DOHH2 (cell line): ENCODE measurements around the gene C19orf18.

Experiments
- H3F3A ChIP-seq: fragments of 200-600 bp; sonication (generic), shearing (Covaris generic); 2 replicates; pipeline ENCODE4 v1.6.0; 2016; ENCODE audit warnings: antibody characterized with exemption, mild to moderate bottlenecking; ENCODE audit not compliant: control insufficient read depth, insufficient read depth
- H3K27ac ChIP-seq: fragments of 200-600 bp; sonication (generic); 2 replicates; pipeline ENCODE4 v1.5.1; 2014; ENCODE audit warnings: low read depth, mild to moderate bottlenecking, low read length, moderate library complexity
- H3K27me3 ChIP-seq: fragments of 200-600 bp; sonication (generic); 2 replicates; pipeline ENCODE4 v1.6.1; 2014; ENCODE audit warnings: mild to moderate bottlenecking, low read length, mixed read lengths; ENCODE audit not compliant: control insufficient read depth
- H3K36me3 ChIP-seq: fragments of 200-600 bp; sonication (generic); 2 replicates; pipeline ENCODE4 v1.6.1; 2014; ENCODE audit warnings: mild to moderate bottlenecking, low read length, moderate library complexity, mixed read lengths; ENCODE audit not compliant: control insufficient read depth
- H3K4me1 ChIP-seq: fragments of 200-600 bp; sonication (generic); 2 replicates; pipeline ENCODE4 v1.6.1; 2014; ENCODE audit warnings: mild to moderate bottlenecking, low read length, mixed read lengths; ENCODE audit not compliant: control insufficient read depth
- H3K4me2 ChIP-seq: fragments of 200-600 bp; sonication (generic); 2 replicates; pipeline ENCODE4 v1.6.0; 2014; ENCODE audit warnings: mild to moderate bottlenecking, low read length, moderate library complexity
- H3K4me3 ChIP-seq: fragments of 200-600 bp; sonication (generic); 2 replicates; pipeline ENCODE4 v1.5.1; 2014; ENCODE audit warnings: mild to moderate bottlenecking, low read length, mixed read lengths
- H3K79me2 ChIP-seq: fragments of 200-600 bp; sonication (generic); 2 replicates; pipeline ENCODE4 v1.6.1; 2014; ENCODE audit warnings: mild to moderate bottlenecking, low read length, mixed read lengths; ENCODE audit not compliant: control insufficient read depth
- H3K9me2 ChIP-seq: fragments of 200-600 bp; sonication (generic); replicated peaks from 2 replicates; pipeline ENCODE4 v1.6.1; 2014; ENCODE audit warnings: mild to moderate bottlenecking, low read length, mixed read lengths; ENCODE audit not compliant: control insufficient read depth
- H3K9me3 ChIP-seq: fragments of 200-600 bp; sonication (generic); 2 replicates; pipeline ENCODE4 v1.6.1; 2014; ENCODE audit warnings: antibody characterized with exemption, low read length, mixed read lengths; ENCODE audit not compliant: control insufficient read depth, insufficient read depth
- H4K20me1 ChIP-seq: fragments of 200-600 bp; sonication (generic); 2 replicates; pipeline ENCODE4 v1.6.0; 2014; ENCODE audit warnings: low read depth, mild to moderate bottlenecking, antibody characterized with exemption, low read length, moderate library complexity; ENCODE audit not compliant: control insufficient read depth, insufficient read depth
- EZH2phosphoT487 ChIP-seq: fragments of 200-600 bp; sonication (generic); IDR thresholded peaks from 2 replicates; pipeline ENCODE4 v1.6.1; 2017; ENCODE audit warnings: borderline replicate concordance, mild to moderate bottlenecking, antibody characterized with exemption, low read length, moderate library complexity, mixed read lengths
- TF ChIP-seq, protein P1 (sequence below): fragments of 200-600 bp; sonication (generic); IDR thresholded peaks from one replicate; pipeline ENCODE4 v1.5.1; 2014; ENCODE audit warnings: antibody characterized with exemption, mild to moderate bottlenecking, low read depth, low read length; ENCODE audit not compliant: poor library complexity, severe bottlenecking

C19orf18 gene

DNA sequence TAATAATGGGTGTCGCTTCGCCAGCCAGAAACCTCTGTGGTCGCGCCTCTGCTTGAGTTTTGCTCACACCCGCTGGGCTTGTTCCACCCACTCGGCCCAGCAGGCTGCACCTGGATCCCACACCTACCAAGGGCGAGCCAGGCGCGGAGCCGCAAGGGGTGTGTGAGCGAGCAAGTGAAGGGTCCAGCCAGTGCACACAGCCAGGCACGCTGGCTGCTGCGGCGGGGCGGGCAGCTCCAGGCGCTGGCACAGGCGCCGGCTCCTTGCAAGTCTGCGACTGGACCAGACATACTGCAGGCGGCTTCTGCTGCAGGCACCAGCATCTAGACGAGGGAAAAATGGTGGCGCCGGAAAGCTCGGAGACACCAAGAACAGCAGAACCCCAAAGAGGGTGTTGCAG lies 25.0 kb downstream of the C19orf18 start:
- peaks cover 51% of the 10 kb centered on the region; the same call in 1 of the 2 replicates for H3K9me3 ChIP-seq
- H3K27me3 ChIP-seq: no peaks in the 10 kb centered on the region
- no peaks in the 10 kb centered on the region for H3F3A ChIP-seq
- TF ChIP-seq, protein P1, sequence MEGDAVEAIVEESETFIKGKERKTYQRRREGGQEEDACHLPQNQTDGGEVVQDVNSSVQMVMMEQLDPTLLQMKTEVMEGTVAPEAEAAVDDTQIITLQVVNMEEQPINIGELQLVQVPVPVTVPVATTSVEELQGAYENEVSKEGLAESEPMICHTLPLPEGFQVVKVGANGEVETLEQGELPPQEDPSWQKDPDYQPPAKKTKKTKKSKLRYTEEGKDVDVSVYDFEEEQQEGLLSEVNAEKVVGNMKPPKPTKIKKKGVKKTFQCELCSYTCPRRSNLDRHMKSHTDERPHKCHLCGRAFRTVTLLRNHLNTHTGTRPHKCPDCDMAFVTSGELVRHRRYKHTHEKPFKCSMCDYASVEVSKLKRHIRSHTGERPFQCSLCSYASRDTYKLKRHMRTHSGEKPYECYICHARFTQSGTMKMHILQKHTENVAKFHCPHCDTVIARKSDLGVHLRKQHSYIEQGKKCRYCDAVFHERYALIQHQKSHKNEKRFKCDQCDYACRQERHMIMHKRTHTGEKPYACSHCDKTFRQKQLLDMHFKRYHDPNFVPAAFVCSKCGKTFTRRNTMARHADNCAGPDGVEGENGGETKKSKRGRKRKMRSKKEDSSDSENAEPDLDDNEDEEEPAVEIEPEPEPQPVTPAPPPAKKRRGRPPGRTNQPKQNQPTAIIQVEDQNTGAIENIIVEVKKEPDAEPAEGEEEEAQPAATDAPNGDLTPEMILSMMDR: no peak
- TF ChIP-seq EZH2phosphoT487: no peak
- no peak overlapping the region for H3K27ac ChIP-seq
- H4K20me1 ChIP-seq: no peaks in the 10 kb centered on the region
- H3K36me3 ChIP-seq: no peaks in the 10 kb centered on the region
- H3K4me1 ChIP-seq: peaks cover 6% of the 10 kb centered on the region; the same call in 1 of the 2 replicates
- H3K4me2 ChIP-seq: no peak overlapping the region
- no peak overlapping the region for H3K4me3 ChIP-seq
- no peaks in the 10 kb centered on the region; the same call in 1 of the 2 replicates for H3K79me2 ChIP-seq
- no peaks in the 10 kb centered on the region for H3K9me2 ChIP-seq

DNA sequence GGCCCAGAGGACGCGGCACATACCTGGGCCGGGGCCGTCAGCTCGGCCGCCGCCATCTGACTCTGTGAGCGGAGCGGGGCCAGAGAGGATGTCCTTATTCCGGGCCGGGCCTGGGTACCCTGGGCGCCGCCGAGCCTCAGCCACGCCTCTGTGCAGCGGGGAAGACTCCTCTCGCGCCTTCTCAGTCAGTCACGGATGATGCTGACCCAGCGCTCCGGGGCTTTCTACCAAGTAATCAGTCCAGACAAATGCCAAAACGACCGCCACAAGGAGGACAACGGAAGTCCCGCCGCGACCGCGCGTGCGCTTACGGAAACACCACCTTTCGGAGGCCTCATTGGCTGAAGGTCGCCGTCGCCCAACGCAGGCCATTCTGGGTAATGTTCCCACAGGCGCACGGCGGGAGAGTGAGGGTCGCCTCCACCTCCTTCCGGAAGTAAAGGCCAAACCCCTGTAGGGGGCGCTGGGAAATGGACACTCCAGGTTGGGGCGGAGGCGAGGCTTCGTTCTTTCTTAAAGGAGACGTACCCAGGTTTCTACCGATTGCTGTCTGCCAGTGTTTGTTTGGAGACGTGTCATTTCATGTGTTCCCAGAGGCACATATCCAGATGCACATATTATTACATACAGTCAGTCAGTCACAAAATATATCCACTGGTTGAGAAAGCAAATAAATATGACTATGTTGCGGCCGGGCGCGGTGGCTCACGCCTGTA lies 26.8 kb downstream of the C19orf18 start, which contains the start of gene ZNF256:
Gene ZNF256 (minus strand): TSS at position 288 of the 716 bp plus-strand sequence. CDS start 232 bp downstream, at position 56.
- TF ChIP-seq, protein P1: peak; percentile 35
- TF ChIP-seq EZH2phosphoT487: no peak
- Histone ChIP-seq H3K79me2 (no peaks in the 10 kb centered on the region; the same call in 1 of the 2 replicates), H3K27me3 (no peaks in the 10 kb centered on the region), H3K4me3 (peak within 1 kb of the TSS; percentile 78), H3K9me2 (no peaks in the 10 kb centered on the region), H3K27ac (no peak within 1 kb of the TSS), H3K4me2 (peak within 1 kb of the TSS; percentile 64), H3K9me3 (peaks cover 56% of the 10 kb centered on the region; the same call in 1 of the 2 replicates), H3F3A (no peaks in the 10 kb centered on the region), H3K4me1 (peaks cover 6% of the 10 kb centered on the region; the same call in 1 of the 2 replicates), H3K36me3 (no peaks in the 10 kb centered on the region; the same call in 1 of the 2 replicates), H4K20me1 (no peaks in the 10 kb centered on the region)

DNA sequence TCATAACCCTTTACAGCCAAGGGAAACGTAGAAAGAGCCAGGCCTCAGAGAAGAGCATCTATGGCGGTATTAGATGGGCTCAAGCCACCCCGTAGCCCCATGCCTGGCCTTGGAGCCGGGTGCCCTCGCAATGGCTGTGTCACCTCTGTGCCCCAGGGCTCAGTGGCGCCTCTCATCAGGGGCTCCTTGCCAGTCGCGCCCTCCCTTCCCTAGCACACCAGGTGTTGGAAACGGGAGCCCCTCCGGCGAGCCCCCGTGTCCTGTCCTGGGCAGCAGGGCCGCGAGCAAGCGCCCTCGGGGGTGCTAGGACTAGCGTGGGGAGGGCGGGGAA lies 27.3 kb downstream of the C19orf18 start:
- Histone ChIP-seq H3K9me2 (no peaks in the 10 kb centered on the region), H3K27me3 (no peaks in the 10 kb centered on the region), H3K4me1 (peaks cover 6% of the 10 kb centered on the region; the same call in 1 of the 2 replicates), H3K27ac (no peak overlapping the region), H3K9me3 (peaks cover 57% of the 10 kb centered on the region; the same call in 1 of the 2 replicates), H3F3A (no peaks in the 10 kb centered on the region), H3K4me3 (peak overlapping the region; percentile 78), H3K36me3 (peaks cover 3% of the 10 kb centered on the region), H3K79me2 (no peaks in the 10 kb centered on the region; the same call in 1 of the 2 replicates), H3K4me2 (peak overlapping the region; percentile 64), H4K20me1 (no peaks in the 10 kb centered on the region)
- TF ChIP-seq, protein P1: no peak
- TF ChIP-seq EZH2phosphoT487: no peak
